K562 (cell line): ENCODE data around the gene TRMT1. TPM values are rescaled to one million over a fixed set of nuclear protein-coding genes. Genes with fewer than 3 reads are reported as not detected.

ENCODE experiments used
- ARID1B ChIP-seq: fragments of 450-650 bp; IDR thresholded peaks from 2 replicates; pipeline ENCODE4 v1.6.1; 2016; ENCODE audit warnings: antibody characterized with exemption, mild to moderate bottlenecking, inconsistent platforms
- ATF6 ChIP-seq: sonication (generic); formaldehyde crosslinking; IDR thresholded peaks from 2 replicates; pipeline ENCODE4 v1.4.0; 2020; ENCODE audit warnings: mild to moderate bottlenecking, missing genetic modification reagents
- C11orf30 ChIP-seq: fragments of 450-650 bp; IDR thresholded peaks from 2 replicates; pipeline ENCODE4 v1.6.1; 2016; ENCODE audit warnings: low read depth, mild to moderate bottlenecking
- CEBPG ChIP-seq, 3 experiments: fragments of 200-800 bp in 1 of 3; sonication (Bioruptor generic) in 1 of 3; sonication (generic) in 1 of 3; formaldehyde crosslinking in 1 of 3; IDR thresholded peaks in 2 of 3; conservative IDR thresholded peaks in 1 of 3; 2 replicates each; pipeline versions ENCODE4 v1.6.1 to v1.8.0; 2016 to 2022; ENCODE audit warnings: missing compliant biosample characterization in 2 of 3, missing genetic modification characterization in 2 of 3, mild to moderate bottlenecking in 1 of 3, missing genetic modification reagents in 1 of 3
- DNMT1 ChIP-seq: fragments of 450-650 bp; IDR thresholded peaks from 2 replicates; pipeline ENCODE4 v1.6.1; 2016; ENCODE audit warnings: antibody characterized with exemption, mild to moderate bottlenecking
- FOXK2 ChIP-seq, 2 experiments: fragments of 450-650 bp; IDR thresholded peaks in 1 of 2; conservative IDR thresholded peaks in 1 of 2; 2 replicates each; pipeline ENCODE4 v1.6.1; 2016; ENCODE audit warnings: low read depth in 2 of 2, mild to moderate bottlenecking in 1 of 2
- FOXP1 ChIP-seq: sonication (generic); formaldehyde crosslinking; IDR thresholded peaks from 2 replicates; pipeline ENCODE4 v1.8.0; 2022; ENCODE audit warnings: mild to moderate bottlenecking, missing genetic modification reagents
- LCOR ChIP-seq: sonication (generic); formaldehyde crosslinking; IDR thresholded peaks from 2 replicates; pipeline ENCODE4 v1.8.0; 2022; ENCODE audit warnings: mild to moderate bottlenecking, missing genetic modification reagents
- NFRKB ChIP-seq: fragments of 450-650 bp; IDR thresholded peaks from 2 replicates; pipeline ENCODE4 v1.6.1; 2016; ENCODE audit warnings: low read depth
- PHB2 ChIP-seq: fragments of 450-650 bp; IDR thresholded peaks from 2 replicates; pipeline ENCODE4 v1.6.1; 2017; ENCODE audit warnings: low read depth
- RNF219 ChIP-seq: fragments of 250-450 bp; sonication (Bioruptor Pico); IDR thresholded peaks from 2 replicates; pipeline ENCODE4 v1.5.0; 2022; ENCODE audit warnings: mild to moderate bottlenecking
- SMAD4 ChIP-seq: fragments of 250-450 bp; sonication (Bioruptor Pico); conservative IDR thresholded peaks from 2 replicates; pipeline ENCODE4 v1.8.0; 2021; ENCODE audit warnings: inconsistent platforms, mild to moderate bottlenecking, moderate library complexity
- TBP ChIP-seq: optimal IDR thresholded peaks from 2 replicates; pipeline ENCODE3; 2011; ENCODE audit warnings: low read depth, low read length, improper control_type of control experiment
- THRAP3 ChIP-seq: fragments of 450-650 bp; IDR thresholded peaks from 2 replicates; pipeline ENCODE4 v1.6.1; 2016; ENCODE audit warnings: mild to moderate bottlenecking, inconsistent platforms, borderline replicate concordance
- ZNF140 ChIP-seq: fragments of 250-450 bp; sonication (Bioruptor Pico); IDR thresholded peaks from 2 replicates; pipeline ENCODE4 v1.8.0; 2021; ENCODE audit warnings: moderate library complexity, mild to moderate bottlenecking, inconsistent platforms
- ZNF24 ChIP-seq: fragments of 450-650 bp; IDR thresholded peaks from 2 replicates; pipeline ENCODE4 v1.6.1; 2016
- ZNF766 ChIP-seq: fragments of 200-800 bp; sonication (Bioruptor generic); conservative IDR thresholded peaks from 2 replicates; pipeline ENCODE4 v1.6.1; 2016; ENCODE audit warnings: missing genetic modification characterization, missing compliant biosample characterization
- polyA plus RNA-seq, 8 experiments: library from polyadenylated mRNA; depleted of rRNA in 4 of 8; stranded (reverse) in 5 of 8; unstranded in 3 of 8; fragments of >200 nt; fragmentation: Nextera tagmentation in 2 of 8; fragmentation: Illumina TruSeq in 1 of 8; extraction: Ambion mirVana in 2 of 8; extraction: Trizol in 1 of 8; gene quantifications; 2 replicates each; pipeline versions ENCODE4 v1.2.1 to v1.2.3, GENCODE V29; 2011 to 2014; ENCODE audit warnings: inconsistent platforms in 1 of 8, missing spikeins in 1 of 8
- total RNA-seq, 7 experiments: library from RNA; depleted of rRNA in 6 of 7; stranded (reverse); fragments of >200 nt in 6 of 7; fragmentation: Illumina TruSeq in 2 of 7; extraction: Trizol in 2 of 7; gene quantifications; 2 replicates each; pipeline versions ENCODE4 v1.2.1 to v1.2.3, GENCODE V29; 2011 to 2021; ENCODE audit warnings: low replicate concordance in 1 of 7
- TF ChIP-seq, protein P1 (sequence below), 3 experiments: fragments of 200-800 bp in 1 of 3; sonication (Bioruptor generic) in 1 of 3; sonication (generic) in 1 of 3; formaldehyde crosslinking in 1 of 3; IDR thresholded peaks; 2 replicates each; pipeline versions ENCODE4 v1.6.1 to v1.8.0; 2016 to 2022; ENCODE audit warnings: mild to moderate bottlenecking in 2 of 3, missing compliant biosample characterization in 2 of 3, missing genetic modification characterization in 2 of 3, missing genetic modification reagents in 1 of 3
- TF ChIP-seq, protein P2 (sequence below): IDR thresholded peaks from 3 replicates; pipeline ENCODE4 v1.6.1; 2011; ENCODE audit warnings: borderline replicate concordance, mild to moderate bottlenecking; ENCODE audit not compliant: insufficient read length, insufficient read depth
- TF ChIP-seq, protein P3 (sequence below): fragments of 450-650 bp; IDR thresholded peaks from 2 replicates; pipeline ENCODE4 v1.7.0; 2016; ENCODE audit warnings: borderline replicate concordance

TRMT1 gene
- total and polyA plus RNA-seq, 9 of the 15 experiments (the other 6 are each of a cell fraction or from before 2014, with no cell fraction given), result 5.8 to 158 (median 54.3) TPM

DNA sequence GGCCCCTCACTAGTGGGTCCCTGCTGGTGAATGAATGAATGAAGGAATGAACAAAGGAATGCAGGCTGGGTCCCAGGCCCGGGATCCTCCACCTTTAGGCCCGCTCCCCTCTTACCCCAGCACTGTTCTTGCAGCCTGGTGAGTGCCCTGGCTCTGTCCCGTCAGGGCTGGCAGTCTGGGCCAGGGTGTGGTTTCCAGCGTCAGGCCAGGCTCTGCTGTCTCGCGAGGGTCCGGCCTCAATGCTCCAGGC lies 14.2 kb downstream of the TRMT1 start (continued):
- TF ChIP-seq RNF219 (no peak), ATF6 (CRISPR knock-in tag) (peak; percentile 79; the same call in 1 of the 2 replicates), THRAP3 (no peak), CEBPG (CRISPR knock-in tag; IDR thresholded peaks at IDR 0.05) (0 out of 2 replicates have a peak, but pooled peaks have one; percentile 1), CEBPG (tag; conservative IDR thresholded peaks at IDR 0.05 in 1 of 2, IDR thresholded peaks at IDR 0.05 in 1 of 2) (no peak), ZNF24 (peak; percentile 97), TBP (no peak), LCOR (CRISPR knock-in tag) (peak; percentile 6; the same call in 1 of the 2 replicates), PHB2 (no peak), FOXP1 (peak; percentile 27; the same call in 1 of the 2 replicates), SMAD4 (CRISPR knock-in tag) (no peak), ARID1B (no peak), NFRKB (peak; percentile 66), C11orf30 (no peak), FOXK2 (conservative IDR thresholded peaks at IDR 0.05 in 1 of 2, IDR thresholded peaks at IDR 0.05 in 1 of 2; ENCODE audit: low read depth in 2 of 2) (no peak), DNMT1 (no peak), ZNF140 (CRISPR knock-in tag) (no peak), ZNF766 (CRISPR knock-in tag) (no peak)
- TF ChIP-seq, protein P1, sequence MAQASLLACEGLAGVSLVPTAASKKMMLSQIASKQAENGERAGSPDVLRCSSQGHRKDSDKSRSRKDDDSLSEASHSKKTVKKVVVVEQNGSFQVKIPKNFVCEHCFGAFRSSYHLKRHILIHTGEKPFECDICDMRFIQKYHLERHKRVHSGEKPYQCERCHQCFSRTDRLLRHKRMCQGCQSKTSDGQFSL (CRISPR knock-in tag; IDR thresholded peaks at IDR 0.05), result 0 out of 2 replicates have a peak, but pooled peaks have one; percentile 44
- TF ChIP-seq, protein P1 (tag; IDR thresholded peaks at IDR 0.05), result no peak
- TF ChIP-seq, protein P2, sequence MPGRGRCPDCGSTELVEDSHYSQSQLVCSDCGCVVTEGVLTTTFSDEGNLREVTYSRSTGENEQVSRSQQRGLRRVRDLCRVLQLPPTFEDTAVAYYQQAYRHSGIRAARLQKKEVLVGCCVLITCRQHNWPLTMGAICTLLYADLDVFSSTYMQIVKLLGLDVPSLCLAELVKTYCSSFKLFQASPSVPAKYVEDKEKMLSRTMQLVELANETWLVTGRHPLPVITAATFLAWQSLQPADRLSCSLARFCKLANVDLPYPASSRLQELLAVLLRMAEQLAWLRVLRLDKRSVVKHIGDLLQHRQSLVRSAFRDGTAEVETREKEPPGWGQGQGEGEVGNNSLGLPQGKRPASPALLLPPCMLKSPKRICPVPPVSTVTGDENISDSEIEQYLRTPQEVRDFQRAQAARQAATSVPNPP, result no peak
- TF ChIP-seq, protein P3, sequence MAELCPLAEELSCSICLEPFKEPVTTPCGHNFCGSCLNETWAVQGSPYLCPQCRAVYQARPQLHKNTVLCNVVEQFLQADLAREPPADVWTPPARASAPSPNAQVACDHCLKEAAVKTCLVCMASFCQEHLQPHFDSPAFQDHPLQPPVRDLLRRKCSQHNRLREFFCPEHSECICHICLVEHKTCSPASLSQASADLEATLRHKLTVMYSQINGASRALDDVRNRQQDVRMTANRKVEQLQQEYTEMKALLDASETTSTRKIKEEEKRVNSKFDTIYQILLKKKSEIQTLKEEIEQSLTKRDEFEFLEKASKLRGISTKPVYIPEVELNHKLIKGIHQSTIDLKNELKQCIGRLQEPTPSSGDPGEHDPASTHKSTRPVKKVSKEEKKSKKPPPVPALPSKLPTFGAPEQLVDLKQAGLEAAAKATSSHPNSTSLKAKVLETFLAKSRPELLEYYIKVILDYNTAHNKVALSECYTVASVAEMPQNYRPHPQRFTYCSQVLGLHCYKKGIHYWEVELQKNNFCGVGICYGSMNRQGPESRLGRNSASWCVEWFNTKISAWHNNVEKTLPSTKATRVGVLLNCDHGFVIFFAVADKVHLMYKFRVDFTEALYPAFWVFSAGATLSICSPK, result no peak
